ENCODE results near the gene CFAP46.
"Not testable (repeated sequence)": the region's sequence is repeated elsewhere in the genome, so short reads cannot be mapped to it uniquely, and the experiment has no call there.

CFAP46 gene

DNA sequence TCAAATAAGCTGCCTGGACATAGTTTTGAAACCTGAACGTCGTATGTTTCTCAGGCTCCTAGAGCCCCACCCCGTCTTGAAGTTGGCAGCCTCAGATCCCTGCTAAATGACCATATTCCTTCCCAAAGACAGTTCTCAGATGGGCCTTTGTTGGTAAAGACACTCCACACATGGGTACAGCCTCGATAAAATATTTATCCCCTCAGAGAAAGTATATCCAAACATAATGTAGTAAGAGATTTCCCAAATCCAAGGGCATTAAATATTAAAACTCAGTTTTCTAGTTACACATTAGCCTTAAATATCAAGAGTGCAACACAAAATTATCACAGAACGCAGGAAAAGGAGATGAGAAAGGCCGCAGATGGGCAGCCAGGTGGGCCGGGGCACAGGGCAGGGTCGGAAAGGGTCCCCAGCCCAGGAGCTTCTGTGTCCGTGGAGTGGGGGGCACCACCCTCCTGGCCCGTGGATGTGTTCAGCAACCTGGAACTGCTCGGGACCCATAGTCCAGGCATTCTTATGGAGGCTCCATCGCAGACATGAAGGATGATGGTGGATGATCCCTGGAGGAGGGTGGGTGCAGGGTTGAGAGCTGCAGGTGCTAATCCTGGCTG lies 1.5 kb upstream of the CFAP46 start:
- DNase-seq: no peak

DNA sequence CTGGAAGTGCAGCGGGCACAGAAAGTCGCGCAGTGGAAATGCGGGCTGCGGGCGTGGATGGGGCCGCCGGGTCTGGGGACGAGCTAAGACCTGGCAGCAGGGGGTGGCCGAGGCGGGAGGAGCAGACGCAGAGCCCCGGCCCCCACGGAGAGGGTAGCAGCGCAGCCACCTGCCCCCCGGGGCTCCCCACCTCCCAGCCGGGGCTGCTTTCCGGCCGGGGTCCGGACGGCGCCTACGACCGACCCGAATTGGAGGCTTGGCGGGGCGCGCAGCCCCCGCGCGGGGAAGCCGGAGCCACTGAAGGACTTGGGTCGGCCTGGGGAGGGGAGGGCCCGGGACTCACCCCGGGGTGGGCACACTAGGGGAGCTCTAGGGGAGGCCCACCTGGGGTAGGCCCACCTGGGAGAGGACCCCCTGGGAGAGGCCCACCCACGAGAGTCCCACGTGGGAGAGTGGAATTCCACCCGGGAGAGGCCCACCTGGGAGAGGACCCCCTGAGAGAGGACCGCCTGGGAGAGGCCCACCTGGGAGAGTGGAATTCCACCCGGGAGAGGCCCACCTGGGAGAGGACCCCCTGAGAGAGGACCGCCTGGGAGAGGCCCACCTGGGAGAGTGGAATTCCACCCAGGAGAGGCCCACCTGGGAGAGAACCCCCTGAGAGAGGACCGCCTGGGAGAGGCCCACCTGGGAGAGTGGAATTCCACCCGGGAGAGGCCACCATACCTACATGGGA lies 854 bp upstream of the CFAP46 start:
- DNase-seq: no peak

DNA sequence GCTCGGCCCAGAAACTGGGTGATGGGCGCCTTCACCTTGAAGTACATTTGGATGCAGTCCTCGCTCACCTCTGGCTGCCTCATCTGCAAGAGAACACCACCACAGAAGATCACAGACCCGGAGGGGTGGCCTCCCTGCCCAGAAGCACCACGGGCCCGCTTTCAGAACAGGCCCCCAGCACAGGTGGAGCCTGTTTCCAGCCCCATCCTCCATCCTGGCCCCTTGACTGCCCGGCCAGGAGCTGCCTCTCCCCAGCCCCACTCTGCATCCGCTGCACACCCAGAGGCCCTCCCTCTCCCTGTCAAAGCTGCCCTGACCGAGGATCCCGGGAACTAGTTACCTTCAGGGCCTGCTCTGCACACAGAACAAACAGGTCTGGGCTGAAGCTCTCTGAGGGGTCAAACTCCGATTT lies 724 bp downstream of the CFAP46 start:
- no peak for DNase-seq

DNA sequence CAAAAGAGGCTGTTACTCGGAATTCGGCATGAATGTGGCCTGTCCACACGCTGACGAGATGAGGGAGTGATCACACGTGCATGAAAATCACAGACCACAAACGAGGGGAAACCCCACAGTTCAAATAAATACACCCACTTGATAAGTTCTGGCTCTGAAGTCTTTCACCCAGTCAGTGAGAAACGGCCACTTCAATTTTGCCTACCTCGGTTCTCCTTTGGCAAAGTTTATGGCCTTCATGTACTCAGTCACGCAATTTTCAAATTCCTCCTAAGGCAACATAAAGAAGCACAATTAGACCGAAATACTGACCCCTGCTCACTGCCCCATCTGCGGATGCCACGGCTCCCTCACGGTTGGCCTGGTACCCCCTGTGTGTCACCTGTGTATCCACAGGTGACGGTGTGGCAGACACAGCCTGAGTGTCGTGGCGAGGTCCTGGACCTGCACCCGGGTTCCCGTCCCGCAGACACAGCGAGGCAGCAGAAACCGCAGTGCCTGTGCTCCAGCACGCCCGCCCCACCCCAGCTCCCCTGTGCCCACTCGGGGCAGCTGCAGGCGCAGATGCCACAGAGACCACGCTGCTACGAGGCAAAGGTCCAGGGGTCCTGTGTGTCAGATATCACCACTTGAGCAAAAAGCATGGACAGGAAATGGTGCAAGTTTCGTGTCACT lies 1.4 kb downstream of the CFAP46 start:
- DNase-seq: no peak

DNA sequence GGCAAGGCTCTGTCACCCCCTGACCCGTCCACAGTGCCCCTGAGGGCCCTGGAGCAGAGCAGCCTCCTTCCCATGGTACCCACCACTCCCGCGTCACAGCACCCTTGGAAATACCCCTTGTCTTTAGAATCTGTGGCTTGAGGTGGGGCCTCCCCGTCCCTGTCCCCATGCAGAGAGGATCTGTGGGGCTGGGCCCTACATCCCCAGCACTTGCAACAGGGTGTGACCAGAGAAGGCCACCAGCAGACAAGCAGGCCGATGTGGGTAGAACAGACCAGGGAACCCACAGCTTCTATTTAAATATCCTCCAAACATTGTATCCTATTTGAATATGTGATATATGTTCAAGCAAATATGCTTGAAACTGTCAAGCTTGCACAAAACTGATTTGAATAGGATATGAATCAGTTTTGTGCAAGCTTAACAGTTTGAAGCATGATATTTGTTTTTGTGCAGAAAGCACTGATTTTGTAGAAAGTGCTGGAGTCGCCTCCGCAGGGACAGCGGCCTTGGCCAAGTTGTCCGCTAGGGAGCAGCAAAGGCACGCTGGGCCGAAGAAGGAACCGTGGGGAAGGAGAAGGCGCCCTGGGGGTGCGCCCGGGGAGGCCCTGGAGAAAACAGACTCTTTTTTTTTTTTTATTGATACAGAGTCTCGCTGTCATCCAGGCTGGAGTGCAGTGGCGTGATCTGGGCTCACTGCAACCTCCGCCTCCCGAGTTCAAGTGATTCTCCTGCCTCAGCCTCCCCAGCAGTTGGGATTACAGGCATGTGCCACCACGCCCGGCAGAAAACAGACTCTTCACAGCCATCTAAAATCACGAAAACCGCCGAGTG lies 2.2 kb downstream of the CFAP46 start:
- DNase-seq: peak; percentile 1

DNA sequence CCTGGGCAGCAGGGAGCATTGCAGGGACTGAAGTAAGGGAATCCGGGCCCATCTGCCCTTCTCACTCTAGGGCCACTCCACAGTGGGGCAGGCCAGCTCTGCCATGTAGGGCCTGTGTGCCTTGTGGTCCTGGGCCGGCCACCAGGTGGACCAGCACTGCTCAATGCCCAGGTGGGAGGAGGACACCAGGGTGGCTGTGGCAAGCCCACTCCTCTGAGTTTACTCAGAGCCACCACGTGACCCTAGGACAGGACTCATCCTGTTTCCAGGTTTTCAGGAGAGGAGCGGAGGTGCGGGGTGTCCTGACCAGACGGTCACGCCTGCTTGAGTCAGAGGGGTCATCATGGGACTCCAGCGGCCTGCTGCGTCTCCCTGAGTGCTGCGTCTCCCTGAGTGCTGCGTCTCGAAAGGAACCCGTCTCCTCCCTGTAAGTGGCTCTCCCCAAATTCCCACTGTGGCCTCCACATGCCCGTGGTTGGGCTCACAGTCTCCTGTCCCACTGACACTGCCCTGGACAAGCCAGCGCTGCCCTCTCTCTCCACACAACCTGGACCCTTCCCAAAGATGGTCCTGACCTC lies 2.9 kb downstream of the CFAP46 start:
- no peak for DNase-seq

DNA sequence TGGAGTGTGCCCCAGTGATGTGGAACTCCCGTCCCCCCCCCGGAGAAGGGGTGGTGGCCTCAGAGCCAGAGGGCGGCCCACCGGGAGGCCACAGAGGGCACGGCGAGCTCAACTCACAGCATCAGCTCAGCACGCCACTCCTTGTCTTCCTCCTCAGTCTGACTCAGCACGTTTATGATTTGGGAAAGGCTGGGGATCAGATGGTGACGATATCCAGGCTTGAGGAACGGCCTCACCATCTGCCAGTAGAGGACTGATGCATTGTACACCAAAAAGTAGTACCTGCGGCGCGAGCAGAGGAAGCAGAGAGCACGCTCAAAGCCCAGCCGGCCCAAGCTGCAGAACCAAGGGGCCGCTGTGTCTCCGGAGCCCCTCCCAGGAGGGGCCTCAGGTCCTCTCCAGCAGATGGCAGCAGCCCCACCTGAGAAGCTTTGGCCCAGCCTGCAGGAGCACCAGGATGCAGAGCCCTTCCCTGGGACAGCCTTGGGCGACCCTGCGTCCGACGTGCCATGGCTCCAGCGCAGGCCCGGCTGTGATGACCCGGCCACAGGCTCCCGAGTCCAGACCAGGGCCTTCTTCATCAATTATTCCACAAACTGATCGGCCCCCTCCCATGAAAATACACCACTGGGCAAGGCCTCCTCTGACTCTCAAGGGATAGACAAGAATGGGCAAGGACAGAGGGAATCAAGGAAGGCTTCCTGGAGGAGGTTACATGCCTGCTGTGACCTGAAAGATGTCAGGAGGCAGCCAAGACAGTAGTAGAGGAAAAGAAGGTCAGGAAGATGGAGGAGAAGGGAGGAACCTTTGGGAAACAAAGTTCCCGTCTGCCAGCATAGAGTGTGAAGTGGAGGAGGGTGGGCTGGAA lies 3.7 kb downstream of the CFAP46 start:
- DNase-seq: no peak

DNA sequence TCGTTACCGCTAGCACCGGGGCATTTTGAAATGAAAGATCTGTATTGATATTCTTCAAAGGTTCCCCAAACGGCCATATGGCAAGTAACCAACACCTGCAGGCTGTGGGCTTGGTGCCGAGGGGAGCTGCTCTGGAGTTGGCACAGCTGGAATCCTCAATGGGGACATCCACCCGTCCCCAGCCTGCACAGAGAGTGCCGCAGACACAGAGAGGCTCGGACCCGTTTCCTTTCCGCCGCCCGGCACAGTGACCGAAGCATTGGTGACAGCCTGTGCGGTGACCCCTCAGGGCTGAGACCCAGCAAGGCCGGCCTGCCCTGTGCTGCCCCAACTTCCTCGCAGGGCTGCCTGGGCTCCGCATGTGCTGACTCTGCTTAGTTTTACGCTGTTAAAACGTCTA lies 4.5 kb downstream of the CFAP46 start:
- no peak for DNase-seq

DNA sequence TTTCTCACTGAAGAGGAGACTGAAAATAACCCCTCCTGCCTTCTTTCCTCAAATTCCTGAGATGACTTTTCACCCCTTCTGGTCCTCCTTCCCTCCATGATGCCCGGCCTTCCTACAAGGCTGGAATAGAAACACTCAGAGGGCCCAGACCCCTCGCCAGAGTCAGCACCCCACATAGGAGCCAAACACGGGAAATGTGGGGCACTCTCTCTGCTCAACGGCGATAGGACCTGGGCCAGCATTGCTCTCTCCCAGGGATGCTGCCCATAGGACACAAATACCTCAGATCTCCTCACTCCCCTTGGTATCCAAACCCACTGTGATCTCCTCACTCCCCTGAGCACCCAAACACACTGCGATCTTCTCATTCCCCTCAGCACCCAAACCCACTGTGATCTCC lies 7.4 kb downstream of the CFAP46 start:
- no peak for DNase-seq

DNA sequence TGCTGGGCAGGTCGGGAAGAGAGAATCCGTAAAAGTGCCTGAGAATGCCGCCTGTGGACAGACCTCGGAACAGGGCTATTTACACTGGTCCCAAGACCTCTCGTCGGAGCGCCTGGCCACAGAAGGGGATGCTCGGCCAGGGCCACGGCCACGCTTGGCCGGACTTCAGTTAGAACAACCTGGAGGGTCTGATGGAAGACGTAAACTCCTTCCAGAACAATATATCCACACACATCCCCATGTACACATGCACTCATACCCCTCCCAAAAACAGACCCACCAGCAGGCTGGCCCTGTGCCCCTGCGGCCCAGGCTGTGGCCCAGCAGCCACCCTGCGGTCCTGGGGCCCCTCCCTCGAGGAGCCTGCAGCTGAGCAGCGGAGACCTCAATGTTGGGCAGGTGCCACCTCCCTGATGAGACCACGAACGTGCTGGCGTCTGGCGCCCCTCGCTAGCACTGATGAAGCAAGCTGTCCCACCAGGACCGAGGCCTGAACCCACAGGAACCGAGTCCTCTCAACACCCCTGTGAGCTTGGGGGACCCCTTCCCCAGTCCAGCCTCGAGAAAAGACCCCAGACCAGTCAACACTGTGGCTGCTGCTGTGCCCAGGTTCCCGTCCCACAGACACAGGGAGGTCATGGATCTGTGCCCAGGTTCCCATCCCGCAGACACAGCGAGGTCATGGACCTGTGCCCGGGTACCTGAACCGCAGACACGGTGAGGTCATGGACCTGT lies 8.9 kb downstream of the CFAP46 start:
- no peak for DNase-seq

DNA sequence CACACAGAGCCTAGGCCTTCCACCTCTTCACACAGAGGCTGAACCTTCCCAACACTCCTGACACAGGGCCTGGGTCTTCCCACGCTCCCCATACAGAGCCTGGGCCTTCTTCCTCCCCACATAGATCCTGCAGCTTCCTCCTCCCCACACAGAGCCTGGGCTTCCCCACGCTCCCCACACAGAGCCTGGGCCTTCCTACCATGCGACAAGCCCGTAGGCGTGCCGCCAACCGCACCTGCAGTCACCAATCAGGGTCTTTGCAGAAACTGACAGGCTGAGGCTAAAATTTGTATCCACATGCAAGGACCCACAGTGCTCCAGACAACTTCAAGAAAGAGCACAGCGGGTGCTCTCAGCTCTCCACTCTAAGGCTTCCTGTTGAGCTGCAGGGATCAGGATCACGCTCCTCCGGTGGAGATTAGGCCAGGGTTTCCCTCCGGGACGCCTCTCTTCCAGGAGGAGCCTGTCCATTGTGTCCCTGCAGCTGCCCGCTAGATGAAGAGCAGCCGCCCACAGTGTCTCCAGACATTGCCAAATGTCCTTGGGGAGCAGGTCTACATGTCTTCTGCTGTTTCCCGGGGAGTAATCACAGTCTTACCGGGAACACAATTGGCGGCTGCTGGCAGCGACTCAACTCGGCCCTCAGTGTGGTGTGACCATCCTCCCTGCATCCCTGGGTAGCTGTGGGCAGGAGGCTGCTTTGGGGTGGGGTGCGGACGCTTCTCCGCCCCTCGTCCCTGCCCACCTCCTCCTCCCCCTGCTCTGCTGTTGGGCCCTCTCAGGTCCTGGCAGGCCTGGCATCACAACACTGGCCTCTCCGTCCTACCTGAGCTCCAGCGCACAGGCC lies 9.7 kb downstream of the CFAP46 start:
- no peak for DNase-seq

DNA sequence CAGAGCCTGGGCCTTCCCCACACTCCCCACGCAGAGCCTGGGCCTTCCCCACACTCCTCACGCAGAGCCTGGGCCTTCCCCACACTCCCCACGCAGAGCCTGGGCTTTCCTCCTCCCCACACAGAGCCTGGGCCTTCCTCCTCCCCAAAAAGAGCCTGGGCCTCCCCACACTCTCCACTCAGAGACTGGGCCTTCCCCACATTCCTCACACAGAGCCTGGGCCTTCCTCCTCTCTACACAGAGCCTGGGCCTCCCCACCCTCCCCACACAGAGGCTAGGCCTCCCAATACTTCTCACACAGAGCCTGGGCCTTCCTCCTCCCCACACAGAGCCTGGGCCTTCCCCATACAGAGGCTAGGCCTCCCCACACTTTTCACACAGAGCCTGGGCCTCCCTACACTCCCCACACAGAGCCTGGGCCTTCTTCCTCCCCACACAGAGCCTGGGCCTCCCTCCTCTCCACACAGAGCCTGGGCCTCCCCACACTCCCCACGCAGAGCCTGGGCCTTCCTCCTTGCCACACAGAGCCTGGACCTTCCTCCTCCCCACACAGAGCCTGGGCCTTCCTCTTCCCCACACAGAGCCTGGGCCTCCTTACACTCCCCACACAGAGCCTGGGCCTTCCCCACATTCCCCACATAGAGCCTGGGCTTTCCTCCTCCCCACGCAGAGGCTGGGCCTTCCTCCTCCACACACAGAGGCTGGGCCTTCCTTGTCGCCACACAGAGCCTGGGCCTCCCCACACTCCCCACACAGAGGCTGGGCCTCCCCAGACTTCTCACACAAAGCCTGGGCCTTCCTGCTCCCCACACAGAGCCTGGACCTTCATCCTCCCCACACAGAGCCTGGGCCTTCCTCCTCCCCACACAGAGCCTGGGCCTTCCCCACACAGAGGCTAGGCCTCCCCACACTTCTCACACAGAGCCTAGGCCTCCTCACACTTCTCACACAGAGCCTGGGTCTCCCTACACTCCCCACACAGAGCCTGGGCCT lies 10.8 kb downstream of the CFAP46 start:
- DNase-seq: not testable (repeated sequence)

DNA sequence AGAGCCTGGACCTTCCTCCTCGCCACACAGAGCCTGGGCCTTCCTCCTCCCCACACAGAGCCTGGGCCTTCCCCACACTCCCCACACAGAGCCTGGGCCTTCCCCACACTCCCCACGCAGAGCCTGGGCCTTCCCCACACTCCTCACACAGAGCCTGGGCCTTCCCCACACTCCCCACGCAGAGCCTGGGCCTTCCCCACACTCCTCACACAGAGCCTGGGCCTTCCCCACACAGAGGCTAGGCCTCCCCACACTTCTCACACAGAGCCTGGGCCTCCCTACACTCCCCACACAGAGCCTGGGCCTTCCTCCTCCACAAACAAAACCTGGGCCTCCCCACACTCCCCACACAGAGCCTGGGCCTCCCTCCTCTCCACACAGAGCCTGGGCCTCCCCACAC lies 11.7 kb downstream of the CFAP46 start:
- DNase-seq: not testable (repeated sequence)

DNA sequence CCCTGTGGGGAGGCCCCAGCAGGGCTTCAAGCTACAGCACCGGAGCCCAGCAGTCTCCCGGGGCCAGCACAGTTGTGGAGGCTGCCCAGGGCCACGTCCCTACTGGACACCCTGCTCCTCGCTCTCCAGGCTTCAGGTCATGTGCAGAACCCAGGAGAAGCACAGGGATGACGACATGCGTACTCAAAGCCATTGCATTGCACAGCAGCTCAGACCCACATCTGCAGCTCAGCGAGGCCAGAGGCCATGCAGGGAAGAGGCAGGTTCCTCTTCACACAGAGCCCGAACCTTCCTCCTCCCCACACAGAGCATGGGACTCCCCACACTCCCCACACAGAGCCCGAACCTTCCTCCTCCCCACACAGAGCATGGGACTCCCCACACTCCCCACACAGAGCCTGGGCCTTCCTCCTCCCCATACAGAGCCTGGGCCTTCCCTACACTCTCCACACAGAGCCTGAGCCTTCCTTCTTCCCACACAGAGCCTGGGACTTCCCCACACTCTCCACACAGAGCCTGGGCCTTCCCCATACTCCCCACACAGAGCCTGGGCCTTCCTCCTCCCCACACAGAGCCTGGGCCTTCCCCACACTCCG lies 12.3 kb downstream of the CFAP46 start:
- no peak for DNase-seq

DNA sequence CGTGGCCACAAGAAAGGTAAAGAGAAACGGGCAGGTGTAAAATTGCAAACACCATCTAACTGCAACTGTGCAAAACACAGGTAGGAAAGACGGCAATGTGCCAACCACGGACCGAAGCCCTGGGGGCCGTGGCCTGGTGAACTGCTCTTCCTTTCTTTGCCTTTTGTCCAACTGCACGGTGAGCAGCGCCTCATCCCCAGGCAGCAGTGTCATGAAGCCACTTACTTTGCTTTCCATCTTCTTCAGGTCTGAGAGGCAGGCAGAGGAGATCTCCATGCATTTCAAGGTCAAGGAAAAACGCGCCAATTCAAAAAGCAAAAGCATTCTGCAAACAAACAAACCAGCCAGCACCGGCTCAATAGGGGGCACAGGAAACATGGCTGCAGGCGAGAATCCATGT lies 12.9 kb downstream of the CFAP46 start:
- DNase-seq: no peak

DNA sequence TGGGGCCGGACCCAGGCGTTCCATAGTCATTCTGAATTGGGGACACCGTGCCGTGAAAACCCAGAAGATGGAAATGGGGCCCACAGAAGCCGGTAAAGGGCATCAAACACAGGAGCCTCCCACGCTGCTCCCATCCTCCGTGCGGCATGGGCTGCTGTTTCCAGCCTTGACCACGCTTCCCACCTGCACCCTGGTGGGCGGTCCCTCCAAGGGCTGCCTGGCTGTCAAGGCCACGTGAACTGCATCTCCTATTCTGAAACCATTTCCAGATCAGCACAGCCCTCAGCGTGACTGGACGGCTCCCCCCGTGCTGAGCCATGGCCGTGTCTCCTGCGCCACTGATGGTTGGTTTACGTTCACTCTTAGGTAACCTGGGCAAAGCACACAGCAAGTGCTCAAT lies 14.1 kb downstream of the CFAP46 start:
- no peak for DNase-seq

DNA sequence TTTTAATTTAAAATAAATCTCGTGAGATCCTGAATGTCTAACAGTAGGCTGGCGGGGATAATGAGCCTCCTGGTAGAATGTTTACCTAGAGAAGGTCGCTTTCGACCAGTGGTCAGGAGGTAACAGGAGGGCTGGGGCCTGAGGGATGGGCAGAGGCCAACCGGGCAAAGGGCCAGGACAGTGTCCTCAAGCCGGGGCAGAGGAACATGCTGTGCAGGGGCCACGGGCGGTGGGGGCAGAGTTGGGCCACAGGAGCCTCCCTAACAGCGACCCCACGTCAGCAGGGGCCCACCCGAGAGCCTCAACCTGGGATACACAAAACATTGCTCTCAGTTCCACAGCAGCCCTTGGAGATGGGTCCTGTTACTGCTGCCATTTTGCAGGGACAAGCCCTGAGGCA lies 14.5 kb downstream of the CFAP46 start:
- DNase-seq: no peak

Data from NCI-H187 treated with DMSO at 0.1 percent for 48 hours (cell line).